HepG2 (cell line): ENCODE results near the gene NOTCH2. TPM values are rescaled to one million over a fixed set of nuclear protein-coding genes. Genes with fewer than 3 reads are reported as not detected.

Experiments
- ARHGAP35 ChIP-seq: sonication (generic); formaldehyde crosslinking; IDR thresholded peaks from 2 replicates; pipeline ENCODE4 v1.9.0; 2022; ENCODE audit warnings: mild to moderate bottlenecking, inconsistent platforms, moderate library complexity, missing genetic modification reagents, borderline replicate concordance
- DMTF1 ChIP-seq: sonication (generic); formaldehyde crosslinking; IDR thresholded peaks from 2 replicates; pipeline ENCODE4 v1.4.0; 2020; ENCODE audit warnings: mild to moderate bottlenecking, missing genetic modification reagents
- DZIP1 ChIP-seq: sonication (generic); formaldehyde crosslinking; IDR thresholded peaks from 2 replicates; pipeline ENCODE4 v1.5.0; 2020; ENCODE audit warnings: mild to moderate bottlenecking, missing genetic modification reagents
- JDP2 ChIP-seq: sonication (generic); formaldehyde crosslinking; IDR thresholded peaks from 2 replicates; pipeline ENCODE4 v1.8.1; 2022; ENCODE audit warnings: missing genetic modification reagents, borderline replicate concordance
- MLLT10 ChIP-seq: sonication (generic); formaldehyde crosslinking; IDR thresholded peaks from 2 replicates; pipeline ENCODE4 v1.4.0; 2020; ENCODE audit warnings: missing genetic modification reagents
- MTF2 ChIP-seq: sonication (generic); formaldehyde crosslinking; IDR thresholded peaks from 2 replicates; pipeline ENCODE4 v1.5.0; 2020; ENCODE audit warnings: missing genetic modification reagents, borderline replicate concordance
- NFIC ChIP-seq: IDR thresholded peaks from 2 replicates; pipeline ENCODE4 v1.6.1; 2012; ENCODE audit warnings: mild to moderate bottlenecking, low read length, inconsistent platforms
- NR2F6 ChIP-seq, 2 experiments: IDR thresholded peaks; 2 replicates each; pipeline ENCODE4 v1.6.1; 2016; ENCODE audit warnings: antibody characterized with exemption in 1 of 2, mild to moderate bottlenecking in 1 of 2
- RBM39 ChIP-seq: fragments of 200-400 bp; formaldehyde crosslinking; IDR thresholded peaks from one replicate; pipeline ENCODE4 v1.6.1; 2018; ENCODE audit warnings: antibody characterized with exemption, mild to moderate bottlenecking, low read depth, low read length; ENCODE audit not compliant: poor library complexity, severe bottlenecking
- YEATS2 ChIP-seq: sonication (generic); formaldehyde crosslinking; IDR thresholded peaks from 2 replicates; pipeline ENCODE4 v1.4.0; 2020; ENCODE audit warnings: missing genetic modification reagents, borderline replicate concordance
- ZNF235 ChIP-seq: sonication (generic); formaldehyde crosslinking; IDR thresholded peaks from 2 replicates; pipeline ENCODE4 v1.8.1; 2023; ENCODE audit warnings: mild to moderate bottlenecking, missing genetic modification reagents, borderline replicate concordance
- ZNF281 ChIP-seq: sonication (generic); formaldehyde crosslinking; IDR thresholded peaks from 2 replicates; pipeline ENCODE4 v1.4.0; 2020; ENCODE audit warnings: missing genetic modification reagents, borderline replicate concordance
- ZNF546 ChIP-seq: sonication (generic); formaldehyde crosslinking; conservative IDR thresholded peaks from 2 replicates; pipeline ENCODE4 v1.8.1; 2023; ENCODE audit warnings: mild to moderate bottlenecking, missing genetic modification reagents
- ZNF609 ChIP-seq: sonication (generic); formaldehyde crosslinking; IDR thresholded peaks from 2 replicates; pipeline ENCODE4 v1.4.0; 2020; ENCODE audit warnings: mild to moderate bottlenecking, missing genetic modification reagents, borderline replicate concordance
- ZNF746 ChIP-seq: sonication (generic); formaldehyde crosslinking; IDR thresholded peaks from 2 replicates; pipeline ENCODE4 v1.8.0; 2022; ENCODE audit warnings: mild to moderate bottlenecking, missing genetic modification reagents
- polyA plus RNA-seq, 8 experiments: library from polyadenylated mRNA; depleted of rRNA in 3 of 8; stranded (reverse) in 7 of 8; unstranded in 1 of 8; fragments of >200 nt; fragmentation: Illumina TruSeq in 4 of 8; extraction: Trizol in 4 of 8; gene quantifications; 2 replicates each; pipeline versions ENCODE4 v1.2.1 to v1.2.3, GENCODE V29; 2011 to 2016; ENCODE audit warnings: low read depth in 4 of 8, missing spikeins in 1 of 8, mixed read lengths in 1 of 8; ENCODE audit not compliant: insufficient read depth in 1 of 8
- total RNA-seq, 5 experiments: library from RNA; depleted of rRNA; stranded (reverse); fragments of >200 nt; fragmentation: Illumina TruSeq; extraction: Trizol; gene quantifications; 2 replicates each; pipeline ENCODE4 v1.2.3, GENCODE V29; 2016; ENCODE audit warnings: low read depth in 1 of 5

Gene NOTCH2
- total and polyA plus RNA-seq, 2 of the 13 experiments (the other 11 are each of a cell fraction or from before 2014, with no cell fraction given), result 4.0 to 11.4 TPM

- TF ChIP-seq ZNF281 (CRISPR knock-in tag) (no peak), DZIP1 (CRISPR knock-in tag) (no peak), MLLT10 (CRISPR knock-in tag) (no peak), ZNF746 (CRISPR knock-in tag) (no peak), NR2F6 (IDR thresholded peaks at IDR 0.05) (no peak), NR2F6 (CRISPR knock-in tag; IDR thresholded peaks at IDR 0.05) (no peak), RBM39 (no peak), JDP2 (CRISPR knock-in tag) (no peak), ZNF235 (no peak), ZNF546 (CRISPR knock-in tag) (no peak), DMTF1 (CRISPR knock-in tag) (no peak), ZNF609 (no peak), NFIC (no peak), ARHGAP35 (no peak), MTF2 (CRISPR knock-in tag) (no peak), YEATS2 (CRISPR knock-in tag) (no peak)
Measured at GRCh38 chr1:119966020-119966419, 103.4 kb downstream of the NOTCH2 start (continued).
